GM12875 (cell line): ENCODE measurements around the gene ZNF341.
"Not testable (repeated sequence)": the region's sequence is repeated elsewhere in the genome, so short reads cannot be mapped to it uniquely, and the experiment has no call there.

Experiments
- H3K4me3 ChIP-seq: one replicate; pipeline ENCODE4 v1.5.1; 2011; ENCODE audit warnings: low read depth, low read length, control low read depth
- CTCF ChIP-seq: IDR thresholded peaks from 2 replicates; pipeline ENCODE4 v1.5.1; 2011; ENCODE audit warnings: low read depth, mild to moderate bottlenecking, control low read depth, inconsistent platforms, low read length, moderate library complexity, borderline replicate concordance; ENCODE audit not compliant: insufficient read depth

The ZNF341 gene

GRCh38 chr20:33694639-33695012 lies 37.2 kb upstream of the ZNF341 start:
- no peak overlapping the region for H3K4me3 ChIP-seq
- no peak for TF ChIP-seq CTCF

- TF ChIP-seq CTCF: no peak
- no peak overlapping the region for H3K4me3 ChIP-seq
Measured at GRCh38 chr20:33696448-33696847, 35.3 kb upstream of the ZNF341 start.

- TF ChIP-seq CTCF: no peak
- no peak overlapping the region for H3K4me3 ChIP-seq
Measured at GRCh38 chr20:33697129-33697528, 34.7 kb upstream of the ZNF341 start.

- H3K4me3 ChIP-seq: not testable (repeated sequence)
Measured at GRCh38 chr20:33698966-33699365, 32.8 kb upstream of the ZNF341 start.

- not testable (repeated sequence) for H3K4me3 ChIP-seq
Measured at GRCh38 chr20:33700696-33701441, 30.9 kb upstream of the ZNF341 start.

- H3K4me3 ChIP-seq: no peak overlapping the region
- no peak for TF ChIP-seq CTCF
Measured at GRCh38 chr20:33701629-33702450, 30.0 kb upstream of the ZNF341 start.

- no peak for TF ChIP-seq CTCF
- H3K4me3 ChIP-seq: no peak overlapping the region
Measured at GRCh38 chr20:33702861-33703260, 28.9 kb upstream of the ZNF341 start.

- TF ChIP-seq CTCF: no peak
- no peak overlapping the region for H3K4me3 ChIP-seq
Measured at GRCh38 chr20:33703498-33704137, 28.2 kb upstream of the ZNF341 start.
